Measurements from ENCODE around the gene CRYBB1. TPM values are rescaled to one million over a fixed set of nuclear protein-coding genes. Genes with fewer than 3 reads are reported as not detected.

The CRYBB1 gene
- total RNA-seq, 4 donors from 2014 or later, result not detected

- H3K4me1 ChIP-seq, result no peaks in the 10 kb centered on the region
- H3K36me3 ChIP-seq, result no peaks in the 10 kb centered on the region
- H3K27me3 ChIP-seq, result peaks cover 0 to under 1% of the 10 kb centered on the region in 2 donors
Observed at GRCh38 chr22:26651815-26652214, 34.0 kb upstream of the CRYBB1 start.

GRCh38 chr22:26650722-26651421, 33.0 kb upstream of the CRYBB1 start:
- Histone ChIP-seq H3K4me3 (no peak overlapping the region), H3K9me3 (no peaks in the 10 kb centered on the region), H3K27me3 (no peaks in the 10 kb centered on the region), H3K27ac (no peak overlapping the region), H3K36me3 (no peaks in the 10 kb centered on the region), H3K4me1 (no peaks in the 10 kb centered on the region)
- TF ChIP-seq POLR2A (IDR thresholded peaks at IDR 0.05), result no peak
- TF ChIP-seq CTCF (IDR thresholded peaks at IDR 0.05), result no peak
- DNase-seq, result no peak

More at GRCh38 chr22:26651815-26652214, 34.0 kb upstream of the CRYBB1 start:
- TF ChIP-seq CTCF (IDR thresholded peaks at IDR 0.05), result no peak
- TF ChIP-seq POLR2A (IDR thresholded peaks at IDR 0.05), result no peak
- no peak for DNase-seq
- no peaks in the 10 kb centered on the region for H3K9me3 ChIP-seq
- no peak overlapping the region for H3K27ac ChIP-seq
- no peak overlapping the region for H3K4me3 ChIP-seq

GRCh38 chr22:26648528-26649388, 30.9 kb upstream of the CRYBB1 start:
- H3K27ac ChIP-seq, result no peak overlapping the region
- TF ChIP-seq CTCF (IDR thresholded peaks at IDR 0.05) (no peak), POLR2A (IDR thresholded peaks at IDR 0.05) (no peak)
- H3K4me1 ChIP-seq, result peaks cover 0 to 5% (median 2%) of the 10 kb centered on the region in 4 donors
- DNase-seq, result no peak
- no peaks in the 10 kb centered on the region for H3K27me3 ChIP-seq
- no peaks in the 10 kb centered on the region for H3K36me3 ChIP-seq
- no peak overlapping the region for H3K4me3 ChIP-seq
- H3K9me3 ChIP-seq, result no peaks in the 10 kb centered on the region

GRCh38 chr22:26648011-26648497, 30.2 kb upstream of the CRYBB1 start:
- H3K9me3 ChIP-seq, result no peaks in the 10 kb centered on the region
- no peaks in the 10 kb centered on the region for H3K27me3 ChIP-seq
- H3K27ac ChIP-seq, result peak overlapping the region in 1 of 4 donors; percentile 18
- TF ChIP-seq POLR2A (IDR thresholded peaks at IDR 0.05) (no peak), CTCF (IDR thresholded peaks at IDR 0.05) (no peak)
- H3K4me3 ChIP-seq, result no peak overlapping the region
- DNase-seq, result peak in 2 of 3 donors; percentile 38 to 62
- H3K4me1 ChIP-seq, result peaks cover 0 to 6% (median 4%) of the 10 kb centered on the region in 4 donors
- H3K36me3 ChIP-seq, result no peaks in the 10 kb centered on the region

GRCh38 chr22:26646158-26646557, 28.3 kb upstream of the CRYBB1 start:
- H3K27me3 ChIP-seq, result no peaks in the 10 kb centered on the region
- H3K9me3 ChIP-seq, result no peaks in the 10 kb centered on the region
- TF ChIP-seq CTCF (IDR thresholded peaks at IDR 0.05), result no peak
- TF ChIP-seq POLR2A (IDR thresholded peaks at IDR 0.05), result no peak

More at GRCh38 chr22:26646158-26646557, 28.3 kb upstream of the CRYBB1 start:
- Histone ChIP-seq H3K4me3 (no peak overlapping the region), H3K4me1 (peaks cover 0 to 15% (median 6%) of the 10 kb centered on the region in 4 donors), H3K36me3 (no peaks in the 10 kb centered on the region), H3K27ac (no peak overlapping the region)
- no peak for DNase-seq
